Stimulated activated CD8-positive, alpha-beta memory T cell treated with anti-CD3 and anti-CD28 coated beads, Interleukin-15, amount 100 ng/mL, for 24 hours (primary cell): ENCODE data around the gene KRT17.

Source experiments
- DNase-seq: peaks from one replicate; pipeline ENCODE4 v3.0.0-alpha.2; 2020; ENCODE audit warnings: low read depth

The KRT17 gene

GRCh38 chr17:41571561-41572434 lies 52.6 kb downstream of the KRT17 start, which contains the start of gene KRT9:
Gene KRT9 (minus strand): TSS chr17:41572059. CDS start chr17:41571992, 67 bp downstream.
- DNase-seq, result no peak
